Type B pancreatic cell (in vitro differentiated cells): Measurements from ENCODE around the gene RAC3. TPM values are rescaled to one million over a fixed set of nuclear protein-coding genes. Genes with fewer than 3 reads are reported as not detected.

Experiments
- DNase-seq: peaks from one replicate; pipeline ENCODE4 v3.0.0; 2021; ENCODE audit warnings: mixed read lengths; ENCODE audit not compliant: unreplicated experiment; ENCODE audit errors: extremely low spot score
- H3K27ac Mint-ChIP-seq: 2 replicates; pipeline ENCODE4 v1.8.0; 2021; ENCODE audit warnings: mild to moderate bottlenecking, mixed read lengths
- H3K27me3 Mint-ChIP-seq: 2 replicates; pipeline ENCODE4 v1.8.0; 2021; ENCODE audit warnings: mixed read lengths
- H3K36me3 Mint-ChIP-seq: 2 replicates; pipeline ENCODE4 v1.8.0; 2021; ENCODE audit warnings: mixed read lengths
- H3K4me1 Mint-ChIP-seq: one replicate; pipeline ENCODE4 v1.8.0; 2021; ENCODE audit warnings: mixed read lengths; ENCODE audit not compliant: unreplicated experiment
- H3K4me3 Mint-ChIP-seq: 2 replicates; pipeline ENCODE4 v1.8.0; 2021; ENCODE audit warnings: mild to moderate bottlenecking, mixed read lengths
- H3K9me3 Mint-ChIP-seq: 2 replicates; pipeline ENCODE4 v1.8.0; 2021; ENCODE audit warnings: mixed read lengths
- CTCF ChIP-seq: fragments of 200-600 bp; sonication (generic); conservative IDR thresholded peaks from 2 replicates; pipeline ENCODE4 v1.5.0; 2021; ENCODE audit warnings: antibody characterized with exemption, mild to moderate bottlenecking
- total RNA-seq: library from RNA; stranded (reverse); gene quantifications from 2 replicates; pipeline ENCODE4 v1.2.1, GENCODE V29; 2021; ENCODE audit warnings: low replicate concordance

Gene RAC3
- total RNA-seq, 1 donor from 2014 or later = 51.7 TPM

- H3K4me1 Mint-ChIP-seq = peaks cover 12% of the 10 kb centered on the region
- TF ChIP-seq CTCF = peak; percentile 72
- H3K4me3 Mint-ChIP-seq = peak overlapping the region; percentile 87
- H3K36me3 Mint-ChIP-seq = no peaks in the 10 kb centered on the region
- no peaks in the 10 kb centered on the region for H3K9me3 Mint-ChIP-seq
- H3K27ac Mint-ChIP-seq = peak overlapping the region; percentile 56
- DNase-seq = no peak
- H3K27me3 Mint-ChIP-seq = no peaks in the 10 kb centered on the region
Observed at GRCh38 chr17:82021107-82021899, 10.2 kb upstream of the RAC3 start.

DNA sequence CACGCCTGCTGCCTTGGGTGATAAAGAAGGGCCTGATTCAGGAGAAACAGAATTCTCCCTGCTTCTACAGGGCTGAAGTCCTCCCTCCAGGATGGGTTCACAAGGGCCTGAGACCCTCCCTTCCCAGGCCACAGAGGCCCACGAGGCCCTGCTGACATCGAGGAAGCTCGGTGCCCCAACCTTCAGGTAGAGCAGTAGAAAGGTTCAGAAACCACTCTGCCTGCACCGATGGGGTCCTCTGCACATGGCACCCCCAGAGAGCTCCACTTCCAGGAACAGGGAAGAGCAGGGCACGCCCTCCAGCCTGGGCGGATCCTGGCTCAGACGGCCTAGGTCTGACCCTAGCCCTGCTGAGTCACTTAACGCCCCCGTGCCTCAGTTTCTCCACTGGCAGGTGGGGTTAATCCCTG is 9.6 kb upstream of the RAC3 start:
- H3K4me1 Mint-ChIP-seq = peaks cover 12% of the 10 kb centered on the region
- H3K36me3 Mint-ChIP-seq = no peaks in the 10 kb centered on the region
- H3K9me3 Mint-ChIP-seq = no peaks in the 10 kb centered on the region
- TF ChIP-seq CTCF = no peak
- DNase-seq = no peak
- peak overlapping the region; percentile 56 for H3K27ac Mint-ChIP-seq
- H3K27me3 Mint-ChIP-seq = no peaks in the 10 kb centered on the region
- peak overlapping the region; percentile 87 for H3K4me3 Mint-ChIP-seq

GRCh38 chr17:82022310-82022980 is 9.0 kb upstream of the RAC3 start, which contains the start of gene CENPX:
CENPX (minus strand) TSS chr17:82022878; CDS start chr17:82022861, 17 bp downstream.
- no peak for TF ChIP-seq CTCF
- no peaks in the 10 kb centered on the region for H3K36me3 Mint-ChIP-seq

GRCh38 chr17:82022981-82023446 is 8.5 kb upstream of the RAC3 start, which contains the start of gene LRRC45:
LRRC45 (plus strand) TSS chr17:82023305; CDS start chr17:82023644, 339 bp downstream.
- no peaks in the 10 kb centered on the region for H3K27me3 Mint-ChIP-seq
- H3K4me1 Mint-ChIP-seq = peaks cover 12% of the 10 kb centered on the region
- H3K36me3 Mint-ChIP-seq = no peaks in the 10 kb centered on the region
- TF ChIP-seq CTCF = no peak
- peak; percentile 100 for DNase-seq
- no peaks in the 10 kb centered on the region for H3K9me3 Mint-ChIP-seq
- H3K27ac Mint-ChIP-seq = peak within 1 kb of the TSS; percentile 77
- H3K4me3 Mint-ChIP-seq = peak within 1 kb of the TSS; percentile 87

More at GRCh38 chr17:82022310-82022980, 9.0 kb upstream of the RAC3 start, which contains the start of gene CENPX:
- Mint-ChIP-seq H3K9me3 (no peaks in the 10 kb centered on the region), H3K27me3 (no peaks in the 10 kb centered on the region), H3K27ac (peak within 1 kb of the TSS; percentile 77), H3K4me1 (peaks cover 12% of the 10 kb centered on the region), H3K4me3 (peak within 1 kb of the TSS; percentile 87)
- no peak for DNase-seq

DNA sequence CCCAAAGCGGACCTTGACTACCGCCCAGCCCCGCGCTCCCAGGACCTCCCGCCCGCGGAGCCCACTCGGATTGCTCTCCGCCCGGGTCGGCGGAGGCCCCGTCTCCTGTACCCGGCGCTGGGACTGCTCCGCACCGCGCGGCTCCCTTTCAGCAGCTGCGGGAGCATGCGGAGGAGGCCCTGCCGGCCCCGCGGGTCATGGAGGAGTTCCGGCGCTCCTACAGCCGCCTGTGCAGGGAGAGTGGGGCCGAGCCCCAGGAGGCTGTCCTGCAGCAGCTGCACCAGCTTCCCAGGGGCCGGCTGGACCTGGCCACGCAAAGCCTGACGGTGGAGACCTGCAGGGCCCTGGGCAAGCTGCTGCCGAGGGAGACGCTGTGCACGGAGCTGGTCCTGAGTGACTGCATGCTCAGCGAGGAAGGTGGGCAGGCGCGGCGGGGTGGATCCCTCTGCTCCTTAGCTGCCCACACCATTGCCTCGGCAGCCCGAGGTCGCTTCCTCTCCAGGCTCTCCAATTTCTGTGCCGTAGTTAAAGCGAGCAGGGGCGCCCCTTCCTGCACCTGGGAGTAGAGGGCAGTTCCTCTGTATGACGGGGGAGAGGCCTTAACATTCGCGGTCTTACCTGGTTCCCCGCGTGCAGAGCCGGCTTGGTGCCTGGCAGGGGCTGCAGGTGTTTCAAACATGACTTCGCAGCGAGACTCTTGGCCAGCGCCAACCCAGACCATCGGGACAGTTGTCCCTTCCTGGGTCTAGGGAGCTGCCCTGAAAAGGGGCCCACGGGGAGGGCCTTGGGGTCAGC is 7.8 kb upstream of the RAC3 start:
- Mint-ChIP-seq H3K27me3 (no peaks in the 10 kb centered on the region), H3K4me1 (peaks cover 12% of the 10 kb centered on the region), H3K4me3 (peak overlapping the region; percentile 85), H3K27ac (no peak overlapping the region), H3K9me3 (no peaks in the 10 kb centered on the region), H3K36me3 (no peaks in the 10 kb centered on the region)
- no peak for TF ChIP-seq CTCF
- no peak for DNase-seq
